ENCODE results near the gene HDHD5.
"Not testable (repeated sequence)": the region's sequence is repeated elsewhere in the genome, so short reads cannot be mapped to it uniquely, and the experiment has no call there.

The HDHD5 gene

DNA sequence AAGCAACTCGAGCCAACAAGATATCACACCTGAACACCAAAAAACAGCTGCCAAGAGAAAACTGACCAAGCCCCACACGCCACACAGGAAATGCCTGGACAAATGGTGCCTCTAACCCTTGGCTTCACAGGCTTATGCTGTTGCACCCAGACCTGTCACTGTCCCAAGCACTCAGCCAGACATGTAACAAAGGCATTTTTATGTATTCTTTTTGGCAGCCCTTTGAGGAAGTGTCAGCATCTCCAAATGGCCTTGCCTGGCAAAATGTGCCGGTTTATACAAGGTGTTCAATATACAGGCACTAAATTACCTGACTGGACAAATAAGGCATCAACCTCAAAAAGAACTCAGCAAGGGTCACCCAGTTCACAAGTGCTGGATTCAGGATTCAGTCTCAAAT, 6.1 kb downstream of the HDHD5 start:
- no peak for DNase-seq

DNA sequence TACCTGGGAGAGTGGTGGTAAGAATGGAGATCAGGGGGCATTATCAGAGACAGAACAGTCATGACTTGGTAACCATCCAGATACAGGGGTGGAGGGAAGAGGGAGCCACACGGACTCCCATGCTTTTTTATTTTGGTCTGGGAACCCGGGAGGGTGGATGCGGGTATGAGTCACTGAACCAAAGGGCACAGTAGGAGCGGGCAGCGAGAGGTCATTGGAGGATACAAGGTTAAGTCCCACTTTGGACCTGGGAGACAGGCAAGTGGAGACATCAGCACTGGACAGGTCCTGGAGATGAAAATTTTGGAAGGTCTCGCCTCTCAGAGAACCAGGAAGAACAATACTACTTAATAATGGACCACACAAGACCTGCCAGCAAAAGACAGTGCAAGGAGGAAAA, 6.7 kb downstream of the HDHD5 start:
- DNase-seq, result no peak

DNA sequence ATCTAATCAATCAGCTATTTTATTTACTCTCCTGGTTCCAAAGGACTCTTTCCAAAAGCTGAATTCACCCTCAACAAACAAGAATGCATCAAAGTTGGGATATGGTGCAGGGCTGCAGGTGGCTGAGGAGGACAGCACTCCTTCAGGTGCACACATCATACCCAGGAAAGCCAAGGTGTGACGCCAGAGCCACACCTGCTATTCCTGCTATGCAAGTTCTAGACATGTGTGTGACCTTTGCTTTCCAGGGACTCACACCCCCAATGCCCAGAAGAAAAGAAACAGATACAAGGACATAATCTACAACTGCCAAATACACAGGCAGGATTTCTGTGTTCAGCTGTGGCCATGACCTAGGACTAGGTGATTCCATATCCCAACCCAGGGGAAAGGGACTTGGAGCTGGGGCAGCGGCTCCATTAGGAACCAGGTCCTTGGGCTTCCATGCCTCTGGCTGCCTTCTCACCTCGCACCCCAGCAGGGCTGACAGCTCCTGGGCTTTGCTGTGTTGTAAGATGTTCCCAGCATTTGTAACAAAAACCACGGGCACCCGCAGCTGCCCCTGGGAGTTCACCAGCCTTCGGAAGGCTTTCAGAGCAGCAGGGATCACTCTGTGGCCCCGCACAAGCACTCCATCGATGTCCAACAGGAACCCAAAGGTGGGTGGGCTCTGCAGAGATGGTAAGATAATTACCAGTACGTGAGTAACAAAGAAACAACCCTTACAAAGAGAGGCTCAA, 9.8 kb downstream of the HDHD5 start:
- no peak for DNase-seq

DNA sequence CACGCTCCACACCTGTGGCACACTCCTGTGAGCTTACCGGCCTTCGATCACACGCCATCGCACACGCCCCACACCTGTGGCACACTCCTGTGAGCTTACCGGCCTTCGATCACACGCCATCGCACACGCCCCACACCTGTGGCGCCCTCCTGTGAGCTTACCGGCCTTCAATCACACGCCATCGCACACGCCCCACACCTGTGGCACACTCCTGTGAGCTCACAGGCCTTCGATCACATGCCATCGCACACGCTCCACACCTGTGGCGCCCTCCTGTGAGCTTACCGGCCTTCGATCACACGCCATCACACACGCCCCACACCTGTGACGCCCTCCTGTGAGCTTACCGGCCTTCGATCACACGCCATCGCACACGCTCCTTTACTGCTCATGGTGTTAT, 11.6 kb downstream of the HDHD5 start:
- not testable (repeated sequence) for DNase-seq

DNA sequence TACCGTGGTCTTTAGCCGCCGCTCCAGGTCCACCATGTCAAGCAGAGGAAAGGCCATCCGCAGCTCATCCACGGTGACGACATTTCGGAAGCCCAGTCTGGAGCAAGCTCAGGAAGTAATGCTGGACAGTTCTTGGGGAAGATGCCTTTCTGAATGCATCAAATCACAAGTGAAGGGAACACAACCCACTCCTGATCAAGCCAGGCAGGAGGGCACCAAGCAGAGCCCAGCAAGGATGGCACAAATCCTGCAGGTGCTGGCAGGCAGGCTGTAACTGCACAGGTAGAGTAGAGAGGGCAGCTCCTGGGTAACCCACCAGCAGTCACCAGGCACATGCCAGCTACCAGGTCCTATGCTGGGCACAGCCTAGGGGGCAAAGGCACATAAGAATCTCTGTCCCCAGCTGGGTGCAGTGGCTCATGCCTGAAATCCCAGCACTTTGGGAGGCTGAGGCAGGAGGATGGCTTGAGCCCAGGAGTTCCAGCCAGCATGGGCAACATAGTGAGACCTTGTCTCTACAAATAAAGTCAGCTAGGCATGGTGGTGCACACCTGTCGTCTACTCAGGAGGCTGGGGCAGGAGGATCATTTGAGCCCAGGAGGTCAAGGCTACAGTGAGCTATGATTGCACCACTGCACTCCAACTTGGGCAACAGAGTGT, 13.9 kb downstream of the HDHD5 start:
- no peak for DNase-seq

DNA sequence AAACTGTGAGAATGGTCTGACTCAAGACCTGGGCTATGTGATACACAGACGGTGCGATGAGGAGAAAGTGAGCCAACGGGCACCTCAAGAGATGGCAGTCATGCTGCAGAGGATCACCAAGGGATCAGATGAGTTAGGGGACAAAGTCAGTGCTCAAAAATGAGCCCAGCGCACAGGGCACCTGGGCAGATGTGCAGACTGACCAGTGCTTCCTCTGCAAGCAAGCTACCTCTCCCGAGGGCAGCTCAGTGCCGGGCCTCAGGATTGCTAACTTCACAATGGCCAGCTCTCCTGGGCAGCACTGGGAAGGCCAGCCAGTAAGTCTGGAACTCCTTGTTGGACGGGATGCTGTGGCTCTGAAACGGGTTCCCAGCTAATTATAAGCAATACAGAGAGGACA, 15.3 kb downstream of the HDHD5 start:
- DNase-seq, result no peak

DNA sequence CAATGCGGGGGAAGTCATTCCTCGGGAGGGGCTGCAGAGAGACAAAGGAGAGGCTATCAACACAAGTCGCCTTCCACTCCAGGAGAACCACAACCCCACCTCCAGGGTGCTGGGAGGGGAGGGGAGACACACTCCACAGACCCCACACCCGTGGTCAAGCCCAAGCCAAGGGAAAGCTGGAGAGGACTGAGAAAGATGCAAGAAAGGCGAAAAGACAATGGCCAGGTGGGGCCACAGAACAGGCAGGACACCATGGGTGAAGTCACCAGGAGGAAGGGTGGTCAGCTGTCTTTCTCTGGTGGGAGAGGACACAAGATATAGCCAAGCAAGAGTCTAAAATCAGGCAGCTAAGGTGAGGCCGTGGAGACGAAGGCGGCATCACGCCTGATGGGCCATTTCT, 16.0 kb downstream of the HDHD5 start:
- DNase-seq, result no peak

DNA sequence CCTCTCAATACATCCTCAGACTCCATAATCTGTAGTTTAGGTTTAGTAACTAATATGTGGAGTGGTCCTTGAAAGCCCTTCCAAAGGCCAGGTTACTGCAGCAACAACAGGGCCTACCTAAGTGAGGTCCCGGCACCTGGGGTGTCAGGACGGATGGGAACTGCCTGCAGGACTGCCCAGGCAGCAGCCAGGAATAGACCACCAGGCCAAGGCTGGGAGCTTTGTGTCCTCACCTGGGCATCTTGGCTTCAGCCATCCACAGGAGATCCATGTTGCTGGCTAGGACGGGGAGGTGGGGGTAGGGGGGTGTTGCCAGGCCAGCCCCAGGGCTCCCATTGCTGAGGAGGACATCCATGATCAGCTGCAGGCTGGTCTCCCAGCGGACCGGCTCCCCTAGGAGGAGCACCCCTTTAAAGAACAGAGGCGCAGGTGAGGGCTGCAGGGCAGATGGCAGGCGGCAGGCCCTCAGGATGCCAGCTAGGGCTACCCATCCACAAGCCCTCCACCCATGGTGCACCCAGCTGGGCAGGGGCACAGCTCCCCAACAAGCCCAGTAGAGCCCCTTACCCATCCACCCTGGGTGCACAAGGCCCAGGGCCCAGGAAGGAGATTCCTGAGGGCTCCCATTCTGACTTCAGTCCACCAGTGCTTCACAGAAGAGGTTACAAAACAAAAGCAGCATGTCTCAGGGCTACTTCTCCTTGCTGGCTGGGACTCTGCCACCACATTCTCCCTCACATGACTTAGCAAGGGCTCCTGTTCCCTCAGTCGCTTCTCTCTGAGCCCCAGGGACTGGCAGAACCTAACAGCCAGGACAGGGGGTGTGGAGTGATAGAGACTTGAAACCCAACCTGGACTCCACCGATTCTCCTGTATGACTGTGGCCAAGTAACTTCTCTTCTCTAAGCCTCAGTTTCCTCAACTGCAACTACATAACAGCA, 18.0 kb downstream of the HDHD5 start:
- DNase-seq, result no peak

DNA sequence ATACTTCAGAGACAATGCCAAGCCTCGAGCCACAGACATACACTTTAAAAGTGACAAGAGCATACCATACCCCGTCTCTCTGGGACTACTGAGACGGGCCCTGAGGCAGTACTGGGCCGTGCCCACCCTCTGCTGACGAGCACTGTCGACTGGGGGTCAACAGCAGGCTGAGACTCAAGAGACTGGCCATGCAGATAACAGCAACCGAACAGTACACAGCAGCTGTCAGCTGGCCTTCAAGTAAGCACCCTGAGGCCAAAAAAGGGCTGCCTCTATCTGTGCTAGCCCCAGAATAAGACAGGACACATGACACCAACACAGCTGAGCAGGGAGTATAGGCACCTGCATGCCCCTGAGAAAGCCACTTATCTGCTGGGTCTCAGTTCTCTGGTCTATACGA, 19.1 kb downstream of the HDHD5 start:
- no peak for DNase-seq

DNA sequence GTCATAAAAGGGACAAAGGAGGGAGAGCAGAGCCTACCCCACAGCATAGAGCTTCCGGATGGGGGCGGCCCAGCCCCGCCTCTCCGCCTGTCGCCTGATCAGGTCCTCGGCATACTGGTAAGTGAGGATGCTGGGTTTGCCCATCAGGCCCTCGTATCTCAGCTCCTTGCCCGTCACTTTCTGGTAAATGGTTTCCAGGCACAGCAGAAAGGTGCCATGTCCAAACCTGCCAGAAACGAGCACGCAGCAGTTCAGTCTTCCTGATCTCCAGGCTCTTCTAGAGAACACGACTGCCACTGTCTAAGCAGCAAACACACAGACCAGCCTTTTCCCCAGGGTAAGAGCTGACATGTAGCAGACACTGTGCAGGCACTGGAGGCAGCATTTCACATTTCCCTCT, 20.6 kb downstream of the HDHD5 start:
- no peak for DNase-seq

DNA sequence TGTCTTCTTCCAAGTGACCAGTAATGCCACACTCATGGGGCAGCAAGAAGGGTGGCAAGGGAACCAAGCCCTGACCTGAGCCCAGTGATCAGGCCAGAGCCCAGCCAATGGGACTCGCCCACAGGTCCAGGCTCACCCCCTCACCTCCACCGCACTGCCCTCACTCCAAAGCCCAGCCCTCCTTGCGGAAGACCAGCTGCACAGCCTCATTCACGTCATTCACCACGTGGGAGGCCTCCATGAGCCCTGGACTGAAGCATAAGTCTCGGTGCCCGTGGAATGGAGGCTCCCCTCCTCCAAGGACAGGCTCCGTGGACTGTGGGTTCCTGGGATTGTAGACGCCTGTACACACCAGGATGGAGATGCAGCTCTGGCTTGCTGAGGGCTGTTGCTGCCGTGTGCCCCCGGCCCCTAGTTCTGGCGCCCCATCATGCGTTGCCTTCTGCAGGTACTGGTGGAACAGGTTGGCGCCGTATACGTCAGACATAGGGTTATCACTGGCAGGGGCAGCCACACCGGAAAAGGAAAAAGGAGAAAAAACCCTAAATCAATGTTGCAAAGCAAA, 21.1 kb downstream of the HDHD5 start:
- no peak for DNase-seq

DNA sequence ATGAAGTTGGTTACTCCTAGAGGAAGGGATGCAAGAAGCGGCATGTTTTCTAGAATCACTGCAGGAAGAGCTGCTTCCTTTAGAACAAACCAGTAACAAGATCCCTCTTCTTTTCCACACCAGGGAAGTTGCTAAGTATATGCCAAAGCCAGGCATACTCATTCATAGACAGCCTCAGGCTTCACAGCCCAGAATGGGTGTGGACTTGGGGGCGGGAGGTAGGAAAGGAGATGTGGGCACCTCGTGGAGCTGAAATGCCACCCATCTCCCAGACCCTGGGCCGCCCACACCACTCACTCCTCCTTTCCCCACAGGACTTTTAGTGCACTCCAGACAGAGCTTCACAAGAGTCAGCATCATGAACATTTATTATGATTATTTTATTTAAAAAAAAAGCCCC, 21.9 kb downstream of the HDHD5 start:
- no peak for DNase-seq

DNA sequence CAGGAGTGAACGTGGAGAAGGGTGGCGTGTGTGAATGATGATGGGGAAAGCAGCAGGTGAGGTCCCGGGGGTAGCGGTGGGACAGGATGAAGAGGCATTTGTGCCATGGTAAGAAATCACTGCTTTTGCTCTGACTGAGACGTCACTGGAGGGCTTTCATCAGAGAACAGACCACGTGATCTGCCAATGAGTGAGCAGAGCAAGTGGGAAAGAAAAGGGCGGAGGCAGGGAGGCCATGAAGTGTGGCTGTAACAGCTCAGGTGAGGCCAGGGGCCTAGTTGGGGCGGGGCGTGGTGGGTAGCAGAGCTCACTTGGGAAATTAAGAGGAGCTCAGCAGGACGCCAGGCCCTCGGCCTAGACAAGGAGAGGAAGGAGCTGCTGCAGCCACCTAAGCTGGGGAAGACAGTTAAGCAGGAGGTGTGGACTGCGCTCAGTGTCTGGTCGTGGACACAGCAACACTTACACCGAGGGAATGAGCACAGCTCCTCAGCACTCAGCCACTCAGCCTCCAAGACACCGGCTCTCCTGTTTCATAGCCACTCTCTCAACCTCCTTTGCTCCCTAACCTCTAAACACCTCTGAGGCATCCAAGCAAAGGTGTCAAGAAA, 23.8 kb downstream of the HDHD5 start:
- DNase-seq, result no peak

DNA sequence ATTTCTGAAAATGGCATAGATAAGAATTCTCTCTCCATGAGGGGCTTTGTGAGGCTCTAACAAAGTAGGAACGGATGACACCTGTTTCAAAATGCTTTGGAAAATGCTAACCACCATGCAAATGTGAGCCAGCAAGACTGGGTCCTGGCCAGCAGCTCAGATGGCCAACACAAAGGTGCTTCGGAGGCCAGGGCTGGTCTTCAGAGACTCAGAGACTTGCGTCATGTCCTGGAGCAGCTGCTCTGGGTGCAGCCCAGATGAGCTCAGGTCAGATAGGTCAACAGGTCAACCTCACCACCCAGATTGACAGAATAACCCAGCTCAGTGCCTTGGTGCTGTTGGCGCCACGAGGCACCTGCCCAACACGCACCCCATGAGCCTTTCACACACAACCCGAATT, 25.9 kb downstream of the HDHD5 start:
- no peak for DNase-seq

DNA sequence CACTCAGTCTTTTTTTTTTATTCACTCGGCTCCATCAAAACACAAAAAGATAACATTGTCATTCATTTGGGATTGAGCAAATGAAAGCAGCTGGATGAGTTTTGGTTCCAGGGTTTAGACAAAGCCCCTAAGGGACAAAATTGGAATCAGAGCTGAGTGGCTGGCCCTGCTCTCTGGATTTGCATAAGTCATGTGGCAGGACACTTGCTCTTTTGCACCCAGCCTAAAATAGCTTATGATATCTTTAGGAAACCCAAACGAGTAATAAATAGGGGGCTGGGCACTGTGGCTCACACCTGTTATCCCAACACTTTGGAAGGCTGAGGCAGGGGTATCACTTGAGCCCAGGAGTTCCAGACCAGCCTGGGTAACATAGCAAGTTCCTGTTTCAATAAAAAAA, 27.0 kb downstream of the HDHD5 start:
- DNase-seq, result no peak

DNA sequence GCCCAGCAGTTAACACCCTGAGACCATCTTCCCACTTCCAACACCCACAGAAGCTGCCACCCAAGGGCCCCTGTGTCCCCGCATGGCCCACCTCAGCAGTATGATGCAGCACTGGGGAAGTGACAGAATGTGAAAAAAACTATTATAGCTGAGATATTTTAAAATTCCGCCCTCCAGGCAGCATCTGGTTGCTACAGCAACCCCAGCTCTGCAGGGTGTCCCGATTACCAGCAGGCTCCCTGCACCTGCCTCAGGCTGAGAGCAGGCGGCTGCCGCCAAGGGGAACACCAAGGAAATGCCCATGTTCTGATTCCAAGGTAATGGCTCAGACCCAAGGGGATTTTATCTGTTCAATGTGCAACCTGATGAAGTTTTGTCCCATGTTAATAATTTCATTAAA, 27.4 kb downstream of the HDHD5 start:
- DNase-seq, result no peak

DNA sequence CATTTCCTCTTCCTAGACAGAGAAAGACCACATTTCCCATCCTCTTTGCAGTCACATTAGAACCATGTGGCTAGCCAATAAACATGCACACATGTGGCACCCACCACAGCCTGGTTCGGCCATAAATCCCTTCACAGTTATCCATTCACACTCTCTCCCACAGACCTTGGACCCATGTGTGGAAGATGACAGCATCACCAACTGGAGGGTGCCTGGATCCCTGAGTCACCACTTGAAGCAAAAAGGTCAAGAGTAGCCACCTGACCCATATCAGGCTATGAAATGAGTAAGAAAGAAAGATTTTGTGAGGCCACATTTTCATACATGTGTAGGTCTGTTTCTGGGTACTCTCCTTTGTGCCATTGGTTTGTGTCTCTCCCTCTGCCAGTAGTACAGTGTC, 28.9 kb downstream of the HDHD5 start:
- DNase-seq, result peak; percentile 5

DNA sequence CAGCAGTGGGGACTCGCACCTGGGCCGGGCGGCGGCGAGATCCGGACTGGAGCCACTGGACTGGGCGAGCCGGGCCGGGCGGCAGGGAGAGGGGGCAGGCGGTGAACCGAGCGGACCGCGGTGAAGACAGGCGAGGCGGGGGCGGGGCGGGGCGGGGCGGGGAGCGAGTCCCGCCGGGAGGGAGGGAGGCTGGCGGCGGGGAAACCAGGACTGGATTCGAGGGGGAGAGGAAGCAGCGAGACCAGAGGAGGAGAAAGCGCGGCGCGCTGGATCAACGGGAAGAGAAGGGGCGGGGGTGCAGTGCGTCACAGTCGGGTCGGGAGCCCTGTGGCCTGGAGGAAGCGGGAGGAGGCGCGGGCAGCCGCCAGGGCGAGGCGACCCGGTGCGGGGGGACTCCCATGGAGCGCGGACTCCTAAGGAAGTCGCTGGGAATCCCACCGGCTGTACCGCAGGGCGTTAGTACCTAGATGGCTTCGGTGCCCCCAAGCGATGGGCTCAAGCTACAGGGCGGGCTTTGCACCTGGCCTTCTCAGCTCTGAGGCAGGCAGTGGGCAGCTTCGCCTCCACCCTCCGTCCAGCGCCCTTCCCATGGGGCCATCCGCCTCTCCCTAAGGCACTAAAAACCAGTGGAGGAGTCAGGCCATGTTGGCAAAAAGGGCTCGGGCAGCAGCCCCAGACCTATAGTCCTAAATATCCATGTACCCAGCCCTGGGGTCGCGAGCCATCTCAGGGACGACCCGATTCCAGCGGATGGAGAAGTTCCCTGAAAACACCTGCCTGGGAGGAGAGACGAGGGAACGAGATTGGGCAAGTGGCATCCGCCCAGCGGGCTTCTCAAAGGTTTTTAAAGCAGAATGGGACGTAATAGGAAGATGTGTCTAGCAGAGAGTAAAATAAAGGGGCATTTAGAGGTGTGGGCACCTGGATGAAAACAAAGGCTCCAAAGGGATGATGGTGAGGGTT, 37.6 kb downstream of the HDHD5 start, which contains the start of gene TMEM121B:
Gene TMEM121B (minus strand): TSS at position 128 of the 963 bp plus-strand sequence. CDS start 233 bp downstream, outside the sequence.
- peak; percentile 43 for DNase-seq

DNA sequence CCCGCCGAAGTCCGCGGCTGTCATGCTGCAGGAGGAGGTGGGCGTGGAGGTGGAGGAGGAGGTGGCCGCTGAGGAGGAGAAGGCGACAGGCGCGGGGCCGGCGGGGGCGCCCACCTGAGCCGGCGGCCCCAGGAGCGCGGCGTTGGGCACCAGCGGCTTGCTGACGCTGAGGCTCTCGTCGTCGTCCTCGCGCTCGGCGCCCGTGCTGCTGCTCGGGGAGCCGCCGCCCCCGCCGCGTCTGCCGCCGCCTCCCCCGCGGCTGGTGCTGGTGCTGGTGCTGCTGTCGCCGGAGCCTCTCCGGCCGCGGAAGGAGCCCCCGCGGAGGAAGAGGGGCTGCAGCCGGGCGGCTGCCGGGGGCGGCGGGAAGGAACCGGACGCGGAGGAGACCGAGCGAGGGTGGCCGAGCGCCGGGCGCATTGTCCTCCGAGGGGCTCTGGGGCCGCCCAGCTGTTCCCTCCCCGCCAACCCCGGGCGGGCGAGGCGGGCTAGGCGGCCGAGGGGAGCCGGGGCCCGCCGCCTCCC, 38.3 kb downstream of the HDHD5 start:
- DNase-seq, result no peak

DNA sequence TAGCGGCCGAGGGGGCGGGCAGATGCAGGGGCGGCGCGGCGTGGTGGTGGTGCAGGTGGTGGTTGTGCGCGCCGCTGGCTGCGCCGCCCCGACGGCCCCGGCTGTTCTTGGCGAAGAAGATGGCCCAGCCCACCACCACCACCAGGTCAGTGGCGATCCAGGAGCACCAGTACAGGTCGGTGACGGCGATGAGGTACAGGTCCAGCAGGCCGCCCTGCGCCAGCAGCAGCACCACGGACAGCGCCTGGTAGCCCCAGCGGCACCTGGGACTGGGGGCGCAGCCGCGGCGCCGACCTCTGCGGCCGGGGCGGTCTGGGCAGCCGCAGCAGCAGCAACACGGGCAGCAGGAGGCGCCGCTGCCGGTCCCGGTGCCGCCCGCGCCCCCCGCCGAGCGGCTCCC, 38.8 kb downstream of the HDHD5 start:
- DNase-seq, result peak; percentile 28

DNA sequence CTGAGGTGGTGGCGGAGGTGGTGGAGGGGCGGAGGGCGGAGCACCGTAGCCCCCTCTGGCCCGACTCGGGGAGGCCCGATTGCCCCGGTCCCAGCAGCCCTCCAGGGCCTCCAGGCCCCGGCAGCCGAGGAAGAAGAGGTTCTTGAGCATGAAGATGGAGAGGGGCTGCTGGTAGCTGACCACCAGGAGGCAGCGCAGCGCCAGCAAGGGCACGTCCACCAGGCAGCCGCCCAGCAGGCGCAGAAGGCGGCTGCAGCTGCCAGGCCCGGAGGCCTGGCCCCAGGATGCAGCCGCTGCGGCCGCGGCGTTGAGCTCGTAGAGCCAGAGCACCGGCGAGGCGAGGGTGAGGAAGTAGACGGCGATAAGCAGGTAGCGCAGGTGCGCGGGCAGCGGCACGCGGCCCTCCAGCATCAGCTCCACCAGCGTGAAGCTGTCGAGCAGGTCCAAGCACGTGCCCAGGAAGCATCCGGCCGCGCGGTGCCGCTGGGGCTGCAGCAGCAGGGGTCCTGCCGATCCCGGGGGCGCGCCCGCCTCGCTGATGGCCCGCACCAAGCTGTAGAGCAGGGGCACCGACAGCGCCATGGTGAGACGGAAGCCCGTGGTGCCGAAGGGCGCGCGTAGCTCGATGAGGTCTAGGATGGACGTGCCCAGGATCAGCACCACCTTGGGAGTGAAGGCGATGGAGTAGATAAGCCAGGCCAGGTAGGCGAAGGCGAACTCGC, 39.4 kb downstream of the HDHD5 start:
- no peak for DNase-seq

Measured in fibroblast of upper back skin (primary cell).